GM12878 (cell line): ENCODE data around the gene LKAAEAR1. TPM values are rescaled to one million over a fixed set of nuclear protein-coding genes. Genes with fewer than 3 reads are reported as not detected.

ENCODE experiments used
- ATAC-seq: fragments of 200-7000 bp; cut with Tn5 transposase; 3 replicates; pipeline ENCODE4 v1.9.1; 2020; ENCODE audit warnings: mild to moderate bottlenecking, moderate library complexity
- BruUV-seq: library from RNA; stranded (reverse); fragments of 400-500 nt; replicated peaks from 2 replicates; lab custom pipeline; 2021; lab: Mats Ljungman, UMichigan
- CTCF ChIA-PET: fragments of 300-600 bp; sonication (Branson Sonifier 250); formaldehyde crosslinking; extraction: SDS; loops from one replicate; lab custom pipeline; 2021; ENCODE audit warnings: inconsistent platforms; lab: Yijun Ruan, JAX
- POLR2A ChIA-PET: fragments of 350-600 bp; formaldehyde crosslinking; extraction: SDS; loops from one replicate; lab custom pipeline; 2021; ENCODE audit warnings: inconsistent platforms; lab: Charles Lee
- RAD21 ChIA-PET: fragments of 300-600 bp; sonication (Branson Sonifier 250); formaldehyde crosslinking; loops from one replicate; lab custom pipeline; 2023; ENCODE audit warnings: antibody characterized with exemption; ENCODE audit not compliant: unreplicated experiment; lab: Charles Lee
- SMC1A ChIA-PET: fragments of 300-600 bp; sonication (Branson Sonifier 250); formaldehyde crosslinking; loops from one replicate; lab custom pipeline; 2023; ENCODE audit not compliant: unreplicated experiment, uncharacterized antibody; lab: Charles Lee
- DNase-seq: peaks from one replicate; pipeline ENCODE4 v3.0.0-alpha.2; 2011; ENCODE audit warnings: low read depth, low spot score
- FAIRE-seq: peaks from 3 replicates; lab custom pipeline; 2011; peaks lifted over from hg19 to GRCh38; lab: Jason Lieb, UNC
- H2AFZ ChIP-seq: 2 replicates; pipeline ENCODE4 v1.6.0; 2011; ENCODE audit warnings: low read depth, low read length, control low read depth; ENCODE audit not compliant: control insufficient read depth
- H3K27ac ChIP-seq: 2 replicates; pipeline ENCODE4 v1.5.1; 2011; ENCODE audit warnings: control low read depth; ENCODE audit not compliant: control insufficient read depth, insufficient read depth
- H3K27me3 ChIP-seq, 2 experiments: replicated peaks in 1 of 2; 2 replicates each; pipeline versions ENCODE4 v1.6.0 to v1.6.1; 2011; ENCODE audit warnings: low read length in 1 of 2; ENCODE audit not compliant: control insufficient read depth in 2 of 2, insufficient read depth in 2 of 2
- H3K36me3 ChIP-seq, 2 experiments: 2 replicates each; pipeline ENCODE4 v1.5.1; 2011; ENCODE audit warnings: low read length in 1 of 2; ENCODE audit not compliant: control insufficient read depth in 2 of 2, insufficient read depth in 2 of 2
- H3K4me1 ChIP-seq: 2 replicates; pipeline ENCODE4 v1.6.1; 2011; ENCODE audit warnings: mild to moderate bottlenecking, low read length, moderate library complexity, mixed read lengths; ENCODE audit not compliant: control insufficient read depth, insufficient read depth
- H3K4me2 ChIP-seq: 2 replicates; pipeline ENCODE4 v1.6.0; 2011; ENCODE audit warnings: control low read depth; ENCODE audit not compliant: control insufficient read depth, insufficient read depth
- H3K4me3 ChIP-seq: fragments of 200-600 bp; sonication (generic); 2 replicates; pipeline ENCODE4 v1.5.1; 2016
- H3K79me2 ChIP-seq: 2 replicates; pipeline ENCODE4 v1.6.0; 2011; ENCODE audit warnings: low read length; ENCODE audit not compliant: control insufficient read depth, insufficient read depth
- H3K9ac ChIP-seq: 2 replicates; pipeline ENCODE4 v1.8.0; 2011; ENCODE audit warnings: low read length, control low read depth, mixed read lengths; ENCODE audit not compliant: control insufficient read depth, insufficient read depth
- H3K9me3 ChIP-seq: replicated peaks from 3 replicates; pipeline ENCODE4 v1.5.1; 2011; ENCODE audit warnings: mild to moderate bottlenecking, low read length; ENCODE audit not compliant: control insufficient read depth, insufficient read depth
- H4K20me1 ChIP-seq: 2 replicates; pipeline ENCODE4 v1.6.0; 2011; ENCODE audit not compliant: control insufficient read depth, insufficient read depth
- BCLAF1 ChIP-seq: fragments of 450-650 bp; IDR thresholded peaks from 2 replicates; pipeline ENCODE4 v1.6.1; 2017; ENCODE audit warnings: antibody characterized with exemption, mild to moderate bottlenecking, moderate library complexity
- CBX3 ChIP-seq: fragments of 200-600 bp; sonication (generic); IDR thresholded peaks from 2 replicates; pipeline ENCODE4 v1.6.1; 2016; ENCODE audit warnings: low read depth, borderline replicate concordance
- IKZF2 ChIP-seq, 2 experiments: fragments of 450-650 bp; IDR thresholded peaks; 2 replicates each; pipeline ENCODE4 v1.6.1; 2017; ENCODE audit warnings: mild to moderate bottlenecking in 2 of 2, moderate library complexity in 2 of 2
- IRF3 ChIP-seq: fragments of 450-650 bp; IDR thresholded peaks from 2 replicates; pipeline ENCODE4 v1.6.1; 2014; ENCODE audit warnings: mild to moderate bottlenecking
- IRF4 ChIP-seq: IDR thresholded peaks from 2 replicates; pipeline ENCODE4 v1.6.1; 2011; ENCODE audit warnings: low read depth, low read length
- NFXL1 ChIP-seq: fragments of 450-650 bp; IDR thresholded peaks from 2 replicates; pipeline ENCODE4 v1.6.1; 2017; ENCODE audit warnings: antibody characterized with exemption, mild to moderate bottlenecking, borderline replicate concordance
- NR2C1 ChIP-seq: fragments of 450-650 bp; IDR thresholded peaks from 2 replicates; pipeline ENCODE4 v1.6.1; 2017; ENCODE audit warnings: antibody characterized with exemption, mild to moderate bottlenecking, moderate library complexity
- PRDM15 ChIP-seq: fragments of 450-650 bp; formaldehyde crosslinking; IDR thresholded peaks from 2 replicates; pipeline ENCODE4 v1.4.0; 2020; ENCODE audit warnings: mild to moderate bottlenecking, moderate library complexity
- RAD21 ChIP-seq: IDR thresholded peaks from 2 replicates; pipeline ENCODE4 v1.6.1; 2011; ENCODE audit warnings: mild to moderate bottlenecking, low read depth, low read length, moderate library complexity; ENCODE audit not compliant: insufficient read depth
- RAD51 ChIP-seq: fragments of 450-650 bp; IDR thresholded peaks from 2 replicates; pipeline ENCODE4 v1.6.1; 2016; ENCODE audit warnings: moderate library complexity, mild to moderate bottlenecking, inconsistent platforms
- SIX5 ChIP-seq: IDR thresholded peaks from 2 replicates; pipeline ENCODE4 v1.6.1; 2011; ENCODE audit warnings: mild to moderate bottlenecking, low read depth, low read length, moderate library complexity; ENCODE audit not compliant: severe bottlenecking
- SUPT20H ChIP-seq: IDR thresholded peaks from 2 replicates; pipeline ENCODE4 v1.6.1; 2011; ENCODE audit warnings: low read depth, mild to moderate bottlenecking, low read length, moderate library complexity, borderline replicate concordance; ENCODE audit not compliant: control insufficient read depth
- TBL1XR1 ChIP-seq: IDR thresholded peaks from 2 replicates; pipeline ENCODE4 v1.6.1; 2012; ENCODE audit warnings: low read depth, low read length, improper control_type of control experiment
- ZBED1 ChIP-seq: IDR thresholded peaks from 2 replicates; pipeline ENCODE4 v1.6.1; 2016; ENCODE audit warnings: borderline replicate concordance
- ZNF207 ChIP-seq: fragments of 450-650 bp; IDR thresholded peaks from 2 replicates; pipeline ENCODE4 v1.6.1; 2014; ENCODE audit warnings: antibody characterized with exemption, mild to moderate bottlenecking, borderline replicate concordance
- ZNF24 ChIP-seq: fragments of 450-650 bp; IDR thresholded peaks from 2 replicates; pipeline ENCODE4 v1.6.1; 2017; ENCODE audit warnings: antibody characterized with exemption, mild to moderate bottlenecking
- ZSCAN29 ChIP-seq: fragments of 450-650 bp; IDR thresholded peaks from 2 replicates; pipeline ENCODE4 v1.6.1; 2017; ENCODE audit warnings: mild to moderate bottlenecking, moderate library complexity
- WGBS: methylation state at CpG from one replicate; pipeline ENCODE4 v1.1.6; 2016; ENCODE audit warnings: low lambda C conversion rate; ENCODE audit not compliant: insufficient replicate concordance, insufficient coverage; ENCODE audit errors: missing lambda C conversion rate; 5-methylcytosine and 5-hydroxymethylcytosine counted together
- in situ Hi-C: fragments of 300-500 bp; cut with MboI; formaldehyde crosslinking; loops from 9 replicates; pipeline ENCODE4 v1.14.3; 2018; ENCODE audit warnings: mixed read lengths
- intact Hi-C: fragments of 100-400 bp; cut with micrococcal nuclease; formaldehyde crosslinking; loops from one replicate; pipeline ENCODE4 v1.14.2; 2022; ENCODE audit not compliant: unreplicated experiment
- polyA plus RNA-seq, 11 experiments: library from polyadenylated mRNA; depleted of rRNA in 4 of 11; unstranded in 6 of 11; stranded (reverse) in 5 of 11; fragments of >200 nt; fragmentation: Nextera tagmentation in 4 of 11; fragmentation: Illumina TruSeq in 1 of 11; extraction: Ambion mirVana in 4 of 11; extraction: Trizol in 1 of 11; gene quantifications; 1 replicate in 1 of 11; 2 replicates in 10 of 11; pipeline versions ENCODE4 v1.2.1 to v1.2.3, GENCODE V29; 2011 to 2016; ENCODE audit warnings: inconsistent platforms in 2 of 11, missing spikeins in 2 of 11, low read depth in 1 of 11
- total RNA-seq, 4 experiments: library from RNA; depleted of rRNA in 3 of 4; stranded (reverse); fragments of >200 nt in 3 of 4; fragmentation: Illumina TruSeq in 1 of 4; extraction: Trizol in 1 of 4; gene quantifications; 2 replicates each; pipeline versions ENCODE4 v1.2.1 to v1.2.3, GENCODE V29; 2013 to 2021

Gene LKAAEAR1
- total and polyA plus RNA-seq, 10 of the 15 experiments (the other 5 are each of a cell fraction or from before 2014, with no cell fraction given): not detected

- Histone ChIP-seq H3K79me2 (no peaks in the 10 kb centered on the region), H3K4me1 (peaks cover 9% of the 10 kb centered on the region), H3K27ac (no peak overlapping the region), H4K20me1 (no peaks in the 10 kb centered on the region), H3K4me2 (no peak overlapping the region; the same call in 1 of the 2 replicates), H3K9me3 (no peaks in the 10 kb centered on the region), H2AFZ (no peak overlapping the region), H3K27me3 (peaks cover 4 to 11% of the 10 kb centered on the region in 2 experiments; a peak in 3 of 4 replicates), H3K36me3 (no peaks in the 10 kb centered on the region), H3K4me3 (no peak overlapping the region), H3K9ac (no peak overlapping the region)
- POLR2A ChIA-PET: no interaction called here
- 18% methylated on average over 21 of the region's 30 CpGs for WGBS
- ATAC-seq: no peak
- RAD21 ChIA-PET: interaction anchor here (0.6 to 1.2 kb wide), 2 partner anchors 18 to 62 kb away, joined by 3 to 10 read pairs; no protein-coding TSS in a partner anchor
- SMC1A ChIA-PET: interaction anchor here (0.8 to 1.5 kb wide), 3 partner anchors 9 to 17 kb away, joined by 3 read pairs; no protein-coding TSS in a partner anchor
- intact Hi-C loops (no loop called here), in situ Hi-C loops (no loop called here)
- CTCF ChIA-PET: interaction anchor here (0.6 to 2.2 kb wide), 7 partner anchors 9 to 553 kb away, joined by 3 to 16 read pairs (median 3); no protein-coding TSS in a partner anchor
- no TSS peak for BruUV-seq
- no peak for FAIRE-seq
- DNase-seq: no peak
- TF ChIP-seq SUPT20H (no peak), ZSCAN29 (no peak), IKZF2 (IDR thresholded peaks at IDR 0.05) (no peak), SIX5 (no peak), CBX3 (no peak), NR2C1 (no peak), BCLAF1 (no peak), NFXL1 (no peak), RAD51 (no peak), PRDM15 (CRISPR knock-in tag) (no peak), ZNF24 (no peak), IRF3 (no peak), ZBED1 (no peak), RAD21 (no peak), ZNF207 (no peak), TBL1XR1 (no peak), IRF4 (no peak)
Measured at GRCh38 chr20:64102647-64103354, 18.6 kb upstream of the LKAAEAR1 start.
